Raji (cell line): ENCODE data around the gene PSME3IP1.

Experiments
- POLR2A ChIP-seq: IDR thresholded peaks from 2 replicates; pipeline ENCODE4 v1.6.1; 2011; ENCODE audit warnings: low read depth, low read length, control low read depth; ENCODE audit not compliant: insufficient read depth

The PSME3IP1 gene

GRCh38 chr16:57127037-57127763 is 58.6 kb downstream of the PSME3IP1 start:
- TF ChIP-seq POLR2A = no peak

- no peak for TF ChIP-seq POLR2A
Measured at GRCh38 chr16:57126411-57126810, 59.4 kb downstream of the PSME3IP1 start.

- TF ChIP-seq POLR2A = no peak
Measured at GRCh38 chr16:57125969-57126368, 59.9 kb downstream of the PSME3IP1 start.

GRCh38 chr16:57125376-57125775 is 60.5 kb downstream of the PSME3IP1 start:
- no peak for TF ChIP-seq POLR2A

GRCh38 chr16:57123974-57124674 is 61.7 kb downstream of the PSME3IP1 start:
- no peak for TF ChIP-seq POLR2A

- no peak for TF ChIP-seq POLR2A
Measured at GRCh38 chr16:57123216-57123973, 62.4 kb downstream of the PSME3IP1 start.

- TF ChIP-seq POLR2A = no peak
Measured at GRCh38 chr16:57118461-57119084, 67.3 kb downstream of the PSME3IP1 start.

GRCh38 chr16:57115514-57116182 is 70.2 kb downstream of the PSME3IP1 start:
- TF ChIP-seq POLR2A = no peak

GRCh38 chr16:57115168-57115513 is 70.7 kb downstream of the PSME3IP1 start:
- TF ChIP-seq POLR2A = no peak

- no peak for TF ChIP-seq POLR2A
Measured at GRCh38 chr16:57113664-57114063, 72.2 kb downstream of the PSME3IP1 start.

- TF ChIP-seq POLR2A = no peak
Measured at GRCh38 chr16:57113042-57113453, 72.8 kb downstream of the PSME3IP1 start.

- TF ChIP-seq POLR2A = no peak
Measured at GRCh38 chr16:57112403-57113041, 73.3 kb downstream of the PSME3IP1 start.

GRCh38 chr16:57111420-57111819 is 74.4 kb downstream of the PSME3IP1 start:
- TF ChIP-seq POLR2A = no peak

- TF ChIP-seq POLR2A = no peak
Measured at GRCh38 chr16:57110937-57111336, 74.9 kb downstream of the PSME3IP1 start.

- TF ChIP-seq POLR2A = no peak
Measured at GRCh38 chr16:57108432-57108831, 77.4 kb downstream of the PSME3IP1 start.

- TF ChIP-seq POLR2A = no peak
Measured at GRCh38 chr16:57107321-57107922, 78.4 kb downstream of the PSME3IP1 start.
